Measurements from ENCODE around the gene GATA1.
A peak's percentile ranks its signal among the peaks of the same experiment; 100 is the strongest.

Gene GATA1

DNA sequence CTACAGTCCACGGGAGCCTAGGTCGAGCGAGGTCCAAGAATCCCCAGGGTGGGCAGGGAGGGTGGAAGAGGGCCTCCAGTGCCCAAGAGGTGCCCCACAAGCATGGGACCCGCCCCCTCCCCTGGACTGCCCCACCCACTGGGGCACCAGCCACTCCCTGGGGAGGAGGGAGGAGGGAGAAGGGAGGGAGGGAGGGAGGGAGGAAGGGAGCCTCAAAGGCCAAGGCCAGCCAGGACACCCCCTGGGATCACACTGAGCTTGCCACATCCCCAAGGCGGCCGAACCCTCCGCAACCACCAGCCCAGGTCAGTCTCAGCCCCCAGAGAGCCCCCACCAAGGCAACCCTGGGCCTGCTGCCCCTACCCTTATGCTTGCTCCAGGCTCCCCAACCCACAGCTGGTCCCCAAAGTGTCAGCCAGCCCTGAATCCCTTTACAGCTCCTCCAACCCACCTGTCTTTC, at the start of gene GATA1:
Gene GATA1 (plus strand): TSS at position 250 of the 460 bp plus-strand sequence. CDS start 4,520 bp downstream, outside the sequence.
- no peak for DNase-seq

DNA sequence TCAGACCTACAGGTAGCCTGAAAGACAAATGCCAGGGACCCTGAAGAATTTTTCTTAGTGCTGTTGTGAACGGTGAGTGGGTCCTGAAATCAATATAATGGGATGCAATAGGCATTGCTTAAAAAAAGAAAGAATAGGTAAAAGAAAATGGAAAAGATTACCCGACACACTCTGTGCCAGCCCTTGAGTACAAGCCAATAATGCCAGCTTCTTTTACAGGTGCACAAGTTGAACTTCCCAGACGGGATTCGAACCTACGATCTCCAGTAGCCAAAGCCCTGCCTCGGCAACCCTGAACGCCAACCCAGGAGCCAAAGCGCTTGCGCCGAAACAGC, 49.5 kb upstream of the GATA1 start:
- no peak for DNase-seq

DNA sequence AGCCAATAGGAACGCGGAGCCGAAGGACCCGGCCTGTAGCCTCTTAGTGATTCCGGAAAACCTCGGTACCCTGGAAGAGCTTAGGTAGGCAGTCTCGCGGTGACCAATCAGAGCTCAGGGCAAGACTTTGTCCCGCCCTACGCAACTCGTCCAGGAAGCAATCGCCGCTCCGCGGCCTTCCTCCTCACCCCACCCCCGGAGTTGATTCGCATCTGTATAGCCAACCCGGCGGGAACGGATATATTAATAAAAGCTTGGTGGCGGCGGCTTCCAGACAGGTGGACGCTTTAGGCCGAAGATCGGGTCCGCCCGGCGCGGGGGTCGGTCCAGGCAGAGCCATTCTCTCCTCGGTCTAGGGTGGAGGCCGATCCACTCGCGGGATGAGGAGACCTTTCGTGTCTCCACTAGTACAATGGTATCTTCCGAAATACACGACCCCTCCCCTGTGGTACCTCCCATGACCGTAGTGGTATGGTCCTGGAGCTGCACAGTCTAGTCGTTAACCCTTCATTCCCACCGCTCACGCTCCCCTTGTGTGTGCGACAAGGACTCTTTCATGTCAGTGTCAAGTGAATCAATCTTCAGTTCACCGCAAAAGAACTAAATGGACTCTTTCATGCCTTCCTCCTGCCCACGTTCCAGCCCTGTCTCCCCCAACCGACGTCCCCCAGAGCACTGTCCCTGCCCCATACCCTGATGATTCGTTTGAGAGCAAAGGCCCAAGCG, 49.0 kb upstream of the GATA1 start:
- DNase-seq: peak; percentile 73 to 96

DNA sequence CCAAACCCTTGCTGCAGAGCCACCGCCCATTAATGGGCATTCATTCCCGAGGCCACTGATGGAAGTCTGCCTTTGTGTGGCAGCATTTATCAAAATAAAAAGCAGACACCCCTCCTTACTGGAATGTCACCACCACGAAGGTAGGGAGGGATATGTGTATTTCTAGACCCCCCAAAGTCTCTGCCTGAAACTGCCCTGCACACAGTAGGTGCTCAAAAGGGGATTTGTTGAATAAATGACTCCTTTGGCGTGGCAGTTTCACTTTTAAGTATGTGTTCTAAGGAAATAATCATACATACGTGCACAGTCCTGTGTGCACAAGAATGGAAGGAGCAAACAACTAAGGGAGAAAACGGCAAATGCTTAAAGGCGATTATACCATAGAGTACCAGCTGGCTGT, 48.5 kb upstream of the GATA1 start:
- no peak for DNase-seq

DNA sequence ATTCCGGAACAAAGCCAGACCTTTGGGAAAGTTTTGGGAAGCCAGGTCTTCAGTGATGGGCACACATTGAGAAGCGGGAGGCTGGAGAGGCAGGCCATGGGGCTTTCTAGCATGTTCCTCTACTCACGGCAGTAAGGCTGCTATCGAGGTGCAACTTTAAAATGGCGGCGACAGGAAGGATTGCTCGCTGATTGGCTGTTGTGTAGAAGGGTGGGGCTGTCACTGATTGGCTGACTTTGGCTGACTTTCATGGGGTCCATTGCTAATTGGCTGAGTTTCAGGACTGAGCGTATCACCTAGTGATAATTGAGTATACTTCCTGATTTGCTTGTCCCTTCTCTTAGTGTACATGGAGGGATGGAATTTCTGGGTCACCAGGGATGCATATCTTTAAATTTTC, 44.6 kb upstream of the GATA1 start:
- no peak for DNase-seq

DNA sequence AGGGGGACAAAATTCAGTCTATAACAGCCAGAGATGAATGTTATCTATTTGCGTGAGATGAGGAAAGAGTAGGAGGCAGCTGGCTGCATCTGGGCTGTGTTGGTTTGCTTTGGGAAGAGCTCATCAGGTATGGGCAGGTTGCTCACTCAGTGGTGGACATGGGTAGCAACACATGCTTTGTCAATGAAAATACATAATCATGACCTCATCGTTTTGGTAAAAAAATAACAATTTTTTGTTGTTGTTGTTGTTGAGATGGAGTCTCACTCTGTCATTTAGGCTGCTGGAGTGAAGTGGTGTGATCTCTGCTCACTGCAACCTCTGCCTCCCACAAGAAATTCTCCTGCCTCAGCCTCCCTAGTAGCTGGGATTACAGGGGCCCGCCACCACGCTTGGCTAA, 41.2 kb upstream of the GATA1 start:
- no peak for DNase-seq

DNA sequence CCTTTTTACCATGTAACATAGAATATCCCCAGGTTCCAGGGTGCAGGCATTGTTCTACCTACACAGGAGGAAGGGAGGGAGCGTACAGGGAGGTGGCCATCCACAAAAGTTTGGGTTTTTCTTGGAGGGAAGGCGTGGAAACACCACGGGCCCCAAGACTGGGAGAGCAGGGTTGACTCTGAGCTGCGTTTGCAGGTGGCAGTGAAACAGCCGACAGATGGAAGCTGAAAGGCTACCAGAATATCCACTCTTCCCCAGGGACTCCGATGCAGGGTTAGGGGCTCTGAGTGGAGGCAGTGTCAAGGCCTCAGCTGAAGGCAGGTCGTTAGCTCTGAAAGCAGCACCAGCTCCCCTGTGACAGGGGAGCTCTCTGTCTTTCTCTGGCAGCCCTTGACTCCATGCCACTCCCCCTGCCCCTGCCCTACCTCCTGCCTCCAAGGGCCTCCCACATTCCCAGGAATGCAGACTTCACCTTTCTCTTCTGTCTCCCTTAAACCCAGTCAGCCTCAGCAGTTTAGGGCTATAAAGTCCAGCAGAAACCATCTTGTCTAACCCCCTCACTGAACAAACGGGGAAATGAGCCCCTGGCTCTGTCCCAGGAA, 38.9 kb upstream of the GATA1 start:
- no peak for DNase-seq

DNA sequence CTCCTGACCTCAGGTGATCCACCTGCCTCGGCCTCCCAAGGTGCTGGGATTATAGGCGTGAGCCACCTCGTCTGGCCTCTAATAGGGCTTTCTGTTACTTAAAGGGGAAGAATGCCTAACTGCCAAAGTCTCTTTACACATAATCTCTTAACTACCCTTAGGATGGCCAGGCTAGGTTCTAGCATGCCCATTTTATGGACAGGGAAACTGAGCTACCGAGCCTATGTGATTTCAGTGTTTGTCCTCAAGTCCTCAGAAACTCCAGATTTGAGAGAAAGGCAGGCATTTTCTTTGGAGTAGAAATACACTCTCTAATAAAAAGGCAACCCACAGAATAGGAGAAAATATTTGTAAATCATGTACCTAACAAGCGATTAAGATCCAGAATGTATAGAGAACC, 37.2 kb upstream of the GATA1 start:
- no peak for DNase-seq

DNA sequence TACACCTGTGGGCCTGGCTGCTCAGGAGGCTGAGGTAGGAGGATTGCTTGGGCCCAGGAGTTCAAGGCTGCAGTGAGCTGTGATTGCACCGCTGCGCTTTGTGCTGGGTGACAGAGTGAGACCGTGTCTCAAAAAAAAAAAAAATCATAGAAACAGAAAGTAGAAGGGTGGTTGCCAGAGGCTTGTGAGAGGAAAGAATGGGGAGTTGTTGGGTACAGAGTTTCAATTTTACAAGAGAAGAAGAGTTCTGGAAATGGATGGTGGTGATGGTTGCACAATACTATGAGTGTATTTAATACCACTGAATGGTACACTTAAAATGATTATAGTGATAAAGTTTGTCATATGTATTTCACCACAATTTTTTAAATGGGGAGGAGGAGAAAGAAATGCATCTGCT, 35.0 kb upstream of the GATA1 start:
- no peak for DNase-seq

DNA sequence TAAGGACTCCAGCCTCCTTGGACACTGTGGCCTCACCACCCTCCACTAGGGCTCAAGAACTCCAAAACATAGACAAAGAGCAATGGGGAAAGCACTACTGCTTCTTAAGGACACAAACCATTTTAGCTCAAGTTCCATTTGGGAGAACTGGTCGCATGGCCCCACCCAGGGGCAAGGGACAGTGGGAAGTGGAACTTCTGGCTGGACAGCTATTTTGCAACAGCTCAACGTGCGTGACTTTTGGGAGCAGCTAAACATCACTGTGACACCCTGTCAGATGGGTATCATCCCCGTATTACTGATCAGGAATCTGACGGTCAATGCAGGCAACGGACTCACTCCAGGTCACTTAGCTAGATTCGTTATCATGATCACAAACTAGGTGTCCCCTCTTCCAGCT, 33.9 kb upstream of the GATA1 start:
- DNase-seq: no peak

DNA sequence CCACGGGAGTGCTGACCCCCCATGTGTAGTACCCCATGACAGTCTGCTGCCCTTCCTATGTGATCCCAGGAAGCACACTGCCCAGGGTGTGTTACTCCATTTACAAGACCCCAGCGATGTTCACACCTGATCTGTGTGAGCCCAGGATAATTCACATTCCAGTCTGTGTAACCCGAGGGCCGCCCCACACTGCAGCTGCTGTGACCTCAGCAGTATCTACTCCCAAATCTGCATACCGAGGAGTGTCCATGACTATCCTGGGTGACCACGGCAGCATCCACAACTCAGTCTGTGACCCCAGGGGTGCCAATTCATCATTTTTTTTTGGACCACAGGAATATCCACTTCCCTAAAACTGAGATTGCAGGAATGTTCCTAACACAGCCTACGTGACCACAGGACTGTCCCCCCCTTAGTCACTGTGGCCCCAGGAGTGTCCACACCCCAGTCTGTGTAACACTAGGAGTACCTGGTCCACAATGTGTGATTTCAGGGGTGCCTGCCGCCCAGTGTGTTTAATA, 32.6 kb upstream of the GATA1 start:
- DNase-seq: no peak

DNA sequence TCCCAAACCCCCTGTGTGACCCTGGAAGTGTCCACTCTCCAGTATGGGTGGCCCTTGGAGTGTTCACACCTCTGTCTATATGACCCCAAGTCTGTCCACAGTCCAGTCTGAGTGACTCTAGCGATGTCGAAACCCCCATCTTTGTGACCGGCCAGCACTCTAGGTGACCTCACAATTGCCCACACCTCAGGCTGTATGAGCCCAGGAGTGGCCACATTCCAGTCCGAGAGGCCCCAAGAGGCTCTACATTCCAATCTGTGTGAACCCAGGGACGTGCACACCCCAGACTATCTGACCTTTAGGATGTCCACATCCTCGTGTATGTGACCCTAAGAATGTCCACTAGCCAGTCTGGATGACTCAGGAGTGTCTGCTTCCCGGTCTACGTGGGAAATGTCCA, 32.2 kb upstream of the GATA1 start:
- DNase-seq: no peak

DNA sequence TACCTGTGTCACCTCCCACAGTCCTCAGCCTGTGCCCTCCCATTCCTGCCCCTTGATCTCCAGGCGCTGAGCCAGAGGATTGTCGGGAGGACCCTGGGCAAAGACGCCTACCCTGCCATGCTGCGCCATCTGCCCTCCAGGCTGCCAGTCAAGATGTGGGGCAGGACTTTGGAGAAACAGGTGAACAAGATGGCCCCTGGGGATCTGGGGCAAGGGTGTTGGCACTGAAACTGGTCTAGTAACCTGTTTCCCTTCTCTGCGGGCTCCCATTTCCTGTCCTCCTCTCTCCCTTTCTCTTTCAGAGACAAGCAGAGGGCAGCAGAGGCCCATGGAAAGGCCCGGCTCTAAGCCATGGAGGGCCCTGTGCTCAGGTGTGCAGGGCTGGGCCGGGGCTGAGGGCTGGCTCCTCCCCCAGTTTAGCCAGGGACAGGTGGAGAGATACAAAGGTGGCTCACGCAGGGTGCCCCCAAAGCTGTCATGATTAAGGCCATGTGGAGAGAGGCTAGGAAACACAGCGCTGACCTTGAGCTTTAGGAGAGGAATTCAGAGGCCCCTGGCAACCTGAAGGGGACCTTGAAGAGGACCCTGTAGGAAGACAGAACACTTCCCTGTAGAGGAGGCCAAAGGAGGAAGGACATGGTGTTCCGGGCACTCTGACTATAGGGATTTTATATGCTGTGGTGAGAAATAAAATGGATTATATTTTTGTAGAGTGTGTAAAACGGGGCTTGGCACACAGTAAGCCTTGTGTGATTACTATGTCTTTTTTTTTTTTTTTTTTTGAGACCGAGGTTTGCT, 24.5 kb upstream of the GATA1 start, which contains the start of gene GLOD5:
Gene GLOD5 (plus strand): TSS at position 74 of the 798 bp plus-strand sequence. CDS start 44 bp downstream, at position 118.
- DNase-seq: no peak

DNA sequence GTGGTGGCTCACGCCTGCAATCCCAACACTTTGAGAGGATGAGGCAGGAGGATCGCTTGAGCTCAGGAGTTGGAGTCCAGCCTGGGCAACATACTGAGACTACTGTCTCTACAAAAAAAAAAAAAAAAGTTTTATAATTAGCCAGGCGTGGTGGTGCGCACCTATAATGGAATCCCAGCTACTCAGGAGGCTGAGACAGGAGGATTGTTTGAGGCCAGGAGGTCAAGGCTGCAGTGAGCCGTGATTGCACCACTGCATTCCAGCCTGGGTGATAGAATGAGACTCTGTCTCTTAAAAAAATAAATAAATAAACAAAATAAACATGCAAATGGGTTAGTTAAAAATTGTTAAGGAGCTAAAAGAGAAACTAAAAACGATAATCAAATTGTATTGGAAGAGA, 17.2 kb upstream of the GATA1 start:
- no peak for DNase-seq

DNA sequence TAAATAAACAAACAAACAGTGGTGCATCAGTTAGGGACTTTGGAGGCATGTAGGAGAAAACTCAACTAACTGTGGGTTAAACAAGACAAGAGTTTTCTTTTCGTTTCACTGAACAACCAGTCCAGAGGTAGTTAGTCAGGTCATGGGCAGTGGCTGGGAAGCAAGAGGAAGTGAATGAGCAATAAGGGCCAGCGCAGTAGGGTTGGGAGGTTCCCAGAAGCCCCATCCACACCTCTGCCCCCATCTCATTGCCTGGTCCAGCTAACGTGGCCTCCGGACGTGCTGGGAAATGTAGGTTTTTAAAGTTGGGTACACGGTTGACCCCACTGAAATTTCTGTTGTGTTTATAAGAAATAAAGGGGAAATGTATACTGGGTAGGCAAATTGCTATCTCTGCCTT, 16.1 kb upstream of the GATA1 start:
- no peak for DNase-seq

DNA sequence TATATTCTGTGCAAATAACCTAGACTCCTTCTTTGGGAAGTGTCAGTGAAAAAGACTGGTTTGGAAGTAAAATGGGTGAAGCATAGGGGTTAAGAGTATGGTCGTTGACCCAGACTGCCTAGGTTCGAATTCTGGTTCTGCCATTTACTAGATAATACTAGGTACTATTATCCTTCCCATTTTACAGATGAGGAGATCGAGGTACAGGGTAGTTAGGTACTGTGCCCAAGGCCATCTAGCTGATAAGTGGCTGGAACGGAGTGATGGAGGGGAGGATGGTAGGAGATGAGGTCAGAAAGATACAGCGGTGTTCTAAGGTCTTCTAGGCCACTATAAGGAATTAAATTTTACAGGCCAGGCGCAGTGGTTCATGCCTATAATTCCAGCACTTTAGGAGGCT, 13.8 kb upstream of the GATA1 start:
- no peak for DNase-seq

DNA sequence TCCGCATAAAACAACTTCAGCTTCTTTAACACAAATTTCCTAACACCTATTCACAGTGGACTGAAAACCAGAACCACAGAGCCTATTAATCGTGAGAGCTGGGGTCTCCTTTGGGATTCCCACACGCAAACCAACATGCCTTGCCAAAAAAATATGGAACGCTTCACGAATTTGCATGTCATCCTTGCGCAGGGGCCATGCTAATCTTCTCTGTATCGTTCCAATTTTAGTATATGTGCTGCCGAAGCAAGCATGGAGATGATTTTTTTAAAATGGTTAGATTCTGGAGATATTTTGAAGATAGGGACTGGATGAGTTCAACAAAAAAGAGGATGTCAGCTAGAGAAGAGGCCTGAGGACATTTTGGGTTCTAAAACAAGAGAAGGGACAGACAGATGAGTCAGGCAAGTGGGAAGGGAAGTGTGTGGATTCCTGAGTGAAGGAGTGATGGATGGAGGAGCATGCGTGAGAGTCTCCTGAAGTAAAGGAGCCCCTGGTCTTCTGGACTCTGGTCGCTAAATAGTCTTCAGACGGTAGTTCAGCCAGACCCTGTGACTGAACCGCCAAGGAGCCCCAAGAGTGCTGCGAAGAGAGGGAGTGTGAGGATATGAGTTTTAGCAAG, 9.5 kb upstream of the GATA1 start:
- DNase-seq: no peak

DNA sequence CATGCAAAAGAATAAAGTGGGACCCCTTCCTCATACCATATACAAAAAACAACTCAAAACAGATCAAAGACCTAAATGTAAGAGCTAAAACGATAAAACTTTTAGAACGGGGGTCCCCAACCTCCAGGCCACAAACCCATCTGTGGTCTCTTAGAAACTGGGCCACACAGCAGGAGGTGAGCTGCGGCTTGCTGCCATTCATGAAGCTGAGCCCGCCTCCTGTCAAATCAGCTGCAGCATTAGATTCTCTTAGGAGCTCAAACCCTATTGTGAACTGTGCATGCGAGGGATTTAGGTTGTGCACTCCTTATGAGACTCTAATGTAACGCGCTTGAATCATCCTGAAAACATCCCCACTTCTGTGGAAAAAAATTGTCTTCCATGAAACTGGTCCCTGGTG, 7.0 kb upstream of the GATA1 start:
- DNase-seq: no peak

DNA sequence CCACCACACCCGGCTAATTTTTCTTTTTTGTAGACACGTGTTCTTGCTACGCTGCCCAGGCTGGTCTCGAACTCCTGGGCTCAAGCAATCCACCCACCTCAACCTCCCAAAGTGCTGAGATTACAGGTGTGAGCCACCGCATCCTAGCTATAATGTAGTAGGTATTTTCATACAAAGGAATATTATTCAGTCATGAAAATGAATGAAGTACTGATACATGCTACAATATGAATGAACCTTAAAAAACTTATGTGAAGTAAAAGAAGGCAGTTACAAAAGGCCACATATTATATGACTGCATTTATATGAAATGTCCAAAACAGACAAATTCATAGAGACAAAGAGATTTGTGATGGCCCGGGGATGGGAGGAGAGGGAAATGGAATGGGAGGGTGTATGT, 4.7 kb upstream of the GATA1 start:
- no peak for DNase-seq

DNA sequence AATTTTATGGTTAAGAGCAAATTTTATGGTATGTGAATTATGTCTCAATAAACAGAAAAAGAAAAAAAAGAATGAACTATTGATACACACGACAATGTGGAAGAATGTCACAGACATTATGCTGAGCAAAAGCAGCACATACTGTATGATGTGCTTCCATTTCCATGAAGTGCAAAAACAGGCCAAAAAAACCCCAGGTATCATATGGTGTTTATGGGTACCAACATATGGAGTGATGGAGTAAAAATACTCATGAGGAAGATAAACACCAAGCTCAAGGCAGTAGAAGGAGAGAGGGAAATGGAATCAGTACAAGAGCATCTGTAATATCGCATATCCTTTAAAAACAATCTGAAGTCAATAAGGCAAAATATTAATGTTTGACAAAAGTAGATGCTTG, 4.2 kb upstream of the GATA1 start:
- no peak for DNase-seq

DNA sequence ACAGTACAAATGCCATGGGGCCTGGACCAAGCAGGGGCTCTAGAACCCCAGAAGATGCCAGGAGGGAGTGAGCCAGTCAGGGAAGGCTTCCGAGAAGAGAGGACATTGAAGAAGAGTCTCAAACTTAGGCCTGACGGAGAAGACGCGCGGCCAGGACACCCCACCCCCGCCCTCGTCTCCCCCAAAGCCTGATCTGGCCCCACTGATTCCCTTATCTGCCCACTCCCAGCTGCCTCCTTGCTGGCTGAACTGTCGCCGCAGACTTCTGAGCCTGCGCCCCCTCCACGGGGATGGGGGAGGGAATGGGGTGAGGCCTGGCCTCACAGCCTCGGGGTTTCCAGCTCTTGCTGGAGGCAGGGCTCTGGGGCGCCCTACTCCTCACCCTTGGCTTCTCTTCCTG, 3.6 kb upstream of the GATA1 start:
- DNase-seq: no peak

DNA sequence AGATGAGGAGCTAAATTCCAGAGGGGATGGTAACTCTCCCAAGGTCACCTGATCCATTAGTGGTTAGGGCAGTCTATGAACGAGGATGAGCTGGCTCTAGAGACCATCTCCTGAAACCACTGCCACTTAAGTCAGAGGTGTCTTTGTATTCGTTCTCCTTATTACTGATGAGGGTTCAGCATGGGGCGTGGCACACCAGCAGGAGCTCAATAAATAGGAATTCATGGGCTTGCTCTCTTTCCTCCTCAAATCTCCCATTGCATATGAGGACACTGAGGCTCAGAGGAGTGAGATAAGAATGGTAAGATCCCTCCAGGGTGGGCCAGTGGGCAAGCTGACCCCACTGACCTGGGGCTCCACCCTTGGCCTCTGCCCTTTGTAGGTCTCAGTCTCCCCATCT, 1.7 kb upstream of the GATA1 start:
- DNase-seq: no peak

DNA sequence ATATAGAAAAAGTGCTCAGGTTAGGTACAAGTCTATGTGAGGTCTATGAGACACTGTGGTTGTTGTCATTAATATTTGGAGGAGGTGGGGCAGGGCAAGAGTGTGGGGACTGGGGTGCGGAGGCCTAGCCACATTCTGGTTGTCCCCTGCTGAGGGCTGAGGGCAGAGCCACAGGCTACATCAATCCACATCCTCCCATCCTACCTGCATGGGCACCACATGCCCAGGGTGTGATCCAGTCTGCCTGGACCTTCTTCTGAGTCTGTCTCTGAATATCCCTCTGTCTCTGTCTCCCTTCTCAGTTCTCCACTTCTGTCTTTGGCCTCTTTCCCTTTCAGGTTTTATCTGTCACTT, 1.2 kb upstream of the GATA1 start:
- no peak for DNase-seq

Measured in NCI-H446 (cell line).